Lung (tissue), 12 donors: ENCODE results near the gene CPA5. TPM values are rescaled to one million over a fixed set of nuclear protein-coding genes. Genes with fewer than 3 reads are reported as not detected.

Experiments
- ATAC-seq: fragments of 200-7000 bp; cut with Tn5 transposase; one replicate; pipeline ENCODE4 v1.9.1; 2020; ENCODE audit warnings: moderate number of reproducible peaks; ENCODE audit not compliant: insufficient read depth, low FRiP score
- DNase-seq, 3 donors: peaks; one replicate each; pipeline ENCODE4 v3.0.0-alpha.2; 2013 to 2017
- H3K27ac ChIP-seq, 2 donors: one replicate each; pipeline ENCODE4 v1.5.1; 2013; ENCODE audit warnings: mild to moderate bottlenecking in 2 of 2, moderate library complexity in 2 of 2, control low read depth in 1 of 2, inconsistent platforms in 1 of 2, low read depth in 1 of 2, low read length in 1 of 2
- H3K27me3 ChIP-seq, 3 donors: one replicate each; pipeline ENCODE4 v1.5.1; 2013; ENCODE audit warnings: low read length in 2 of 3; ENCODE audit not compliant: control insufficient read depth in 3 of 3, insufficient read depth in 3 of 3
- H3K36me3 ChIP-seq, 4 donors: one replicate each; pipeline ENCODE4 v1.5.1; 2013; ENCODE audit warnings: low read length in 4 of 4, mild to moderate bottlenecking in 1 of 4, moderate library complexity in 1 of 4; ENCODE audit not compliant: control insufficient read depth in 4 of 4, insufficient read depth in 4 of 4
- H3K4me1 ChIP-seq, 5 donors: one replicate each; pipeline ENCODE4 v1.5.1; 2013; ENCODE audit warnings: low read length in 5 of 5, mild to moderate bottlenecking in 2 of 5, moderate library complexity in 1 of 5; ENCODE audit not compliant: control insufficient read depth in 5 of 5, insufficient read depth in 5 of 5
- H3K4me3 ChIP-seq: one replicate; pipeline ENCODE4 v1.5.1; 2013; ENCODE audit warnings: mild to moderate bottlenecking, control low read depth, moderate library complexity
- H3K9ac ChIP-seq, 2 donors: one replicate each; pipeline ENCODE4 v1.5.1; 2013; ENCODE audit warnings: low read length in 2 of 2, control low read depth in 1 of 2; ENCODE audit not compliant: insufficient read depth in 1 of 2
- H3K9me3 ChIP-seq, 4 donors: one replicate each; pipeline ENCODE4 v1.5.1; 2013; ENCODE audit warnings: low read length in 3 of 4, mild to moderate bottlenecking in 1 of 4, moderate library complexity in 1 of 4; ENCODE audit not compliant: control insufficient read depth in 4 of 4, insufficient read depth in 3 of 4
- CTCF ChIP-seq: IDR thresholded peaks from 2 replicates; pipeline ENCODE4 v1.5.1; 2012; ENCODE audit warnings: mild to moderate bottlenecking; ENCODE audit errors: control extremely low read depth, extremely low read depth
- WGBS, 2 donors: extraction: QIAGEN DNeasy Blood & Tissue Kit; methylation state at CpG; one replicate each; pipeline ENCODE4 v1.1.7; 2013; 5-methylcytosine and 5-hydroxymethylcytosine counted together
- polyA plus RNA-seq, 2 donors: library from polyadenylated mRNA; stranded (reverse); fragments of 200-250 nt; gene quantifications; one replicate each; pipeline ENCODE4 v1.2.1, GENCODE V29; 2013
- total RNA-seq, 2 donors: library from RNA; depleted of rRNA in 1 of 2; stranded (reverse); fragments of >200 nt in 1 of 2; gene quantifications; one replicate each; pipeline ENCODE4 v1.2.1, GENCODE V29; 2014 to 2021
- donor health status: control.
- donor health status: control.
- donor health status: Bipolar disorder and iron deficiency.
- donor health status: healthy.
- donor health status: DM: yes; HTN: yes; CAD: no.

Gene CPA5
- total and polyA plus RNA-seq, 4 donors: 0.08 to 0.10 TPM; not detected in 2

DNA sequence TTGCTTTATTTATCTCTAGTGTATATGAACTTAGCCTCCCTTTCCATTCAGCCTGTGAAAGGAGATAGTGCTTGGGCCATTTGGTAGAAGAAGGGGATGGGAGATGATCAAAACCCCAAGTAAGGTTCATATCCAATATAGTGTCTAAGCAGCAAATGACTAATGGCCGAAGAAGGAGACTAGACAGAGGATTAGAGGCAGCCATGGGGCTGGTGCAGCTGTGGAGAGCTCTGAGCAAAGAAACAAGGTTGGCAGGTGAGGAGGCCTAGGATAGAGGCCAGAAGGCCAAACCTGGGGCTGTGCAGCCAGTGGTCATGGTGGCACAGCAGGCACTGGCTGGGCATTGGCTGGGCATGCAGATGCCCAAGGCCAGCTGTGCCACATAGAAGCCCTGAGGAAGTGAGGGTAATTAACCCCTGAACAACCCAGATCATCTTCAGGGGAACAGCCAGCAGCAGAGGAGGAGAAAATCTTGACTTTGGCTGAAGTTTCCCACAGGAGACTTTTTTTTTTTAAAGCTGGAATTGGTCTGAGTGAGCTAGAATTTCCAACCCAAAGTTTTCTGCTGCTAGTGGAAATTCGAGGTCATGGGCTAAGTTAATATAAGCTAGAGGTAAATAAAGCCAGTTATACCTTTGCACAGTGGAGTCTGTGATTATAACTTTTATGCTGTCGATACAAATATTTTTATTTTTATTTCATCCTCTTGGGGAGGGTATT, 25.4 kb downstream of the CPA5 start:
- ATAC-seq (no peak), DNase-seq (no peak)
- no peak overlapping the region for H3K9ac ChIP-seq
- H3K36me3 ChIP-seq: no peaks in the 10 kb centered on the region
- no peaks in the 10 kb centered on the region for H3K9me3 ChIP-seq
- no peak for TF ChIP-seq CTCF
- H3K4me3 ChIP-seq: no peak overlapping the region
- 69 to 82% methylated on average over 3 of the region's 3 CpGs for WGBS, 2 donors
- peaks cover 0 to 70% (median 43%) of the 10 kb centered on the region in 5 donors for H3K4me1 ChIP-seq
- H3K27ac ChIP-seq: peak overlapping the region in 1 of 2 donors; percentile 37
- no peaks in the 10 kb centered on the region for H3K27me3 ChIP-seq

- peak overlapping the region in 1 of 2 donors; percentile 37 for H3K27ac ChIP-seq
- no peaks in the 10 kb centered on the region for H3K36me3 ChIP-seq
- peaks cover 0 to 70% (median 43%) of the 10 kb centered on the region in 5 donors for H3K4me1 ChIP-seq
- H3K27me3 ChIP-seq: no peaks in the 10 kb centered on the region
- ATAC-seq (peak; percentile 46), DNase-seq (peak; percentile 84 to 95 (median 91))
- no peaks in the 10 kb centered on the region for H3K9me3 ChIP-seq
- H3K9ac ChIP-seq: no peak overlapping the region
- no peak for TF ChIP-seq CTCF
- WGBS, 2 donors: 70 to 76% methylated on average over 3 of the region's 3 CpGs
- no peak overlapping the region for H3K4me3 ChIP-seq
Observed at GRCh38 chr7:130371046-130371445, 26.4 kb downstream of the CPA5 start.

GRCh38 chr7:130372402-130373165, 28.0 kb downstream of the CPA5 start:
- Histone ChIP-seq H3K4me3 (no peak overlapping the region), H3K27ac (peak overlapping the region in 1 of 2 donors; percentile 48), H3K4me1 (peaks cover 0 to 70% (median 43%) of the 10 kb centered on the region in 5 donors), H3K36me3 (no peaks in the 10 kb centered on the region), H3K27me3 (no peaks in the 10 kb centered on the region), H3K9ac (peak overlapping the region in 1 of 2 donors; percentile 70), H3K9me3 (peaks cover 0 to 2% (median 0%) of the 10 kb centered on the region in 4 donors)
- peak in 2 of 3 donors; percentile 56 to 62 for DNase-seq
- no peak for TF ChIP-seq CTCF
- 79 to 84% methylated on average over 11 of the region's 11 CpGs for WGBS, 2 donors
- no peak for ATAC-seq
